SU-DHL-6 (cell line): Measurements from ENCODE around the gene ALK.

Experiments
- EZH2phosphoT487 ChIP-seq: fragments of 200-600 bp; sonication (generic), shearing (Covaris generic); conservative IDR thresholded peaks from 2 replicates; pipeline ENCODE4 v1.6.1; 2018; ENCODE audit warnings: mild to moderate bottlenecking, antibody characterized with exemption, low read length, moderate library complexity, mixed read lengths
- TF ChIP-seq, protein P1 (sequence below): fragments of 200-600 bp; sonication (generic); IDR thresholded peaks from one replicate; pipeline ENCODE4 v1.5.1; 2017; ENCODE audit warnings: antibody characterized with exemption, mild to moderate bottlenecking, low read length, moderate library complexity; ENCODE audit not compliant: insufficient read depth, poor library complexity, severe bottlenecking

DNA sequence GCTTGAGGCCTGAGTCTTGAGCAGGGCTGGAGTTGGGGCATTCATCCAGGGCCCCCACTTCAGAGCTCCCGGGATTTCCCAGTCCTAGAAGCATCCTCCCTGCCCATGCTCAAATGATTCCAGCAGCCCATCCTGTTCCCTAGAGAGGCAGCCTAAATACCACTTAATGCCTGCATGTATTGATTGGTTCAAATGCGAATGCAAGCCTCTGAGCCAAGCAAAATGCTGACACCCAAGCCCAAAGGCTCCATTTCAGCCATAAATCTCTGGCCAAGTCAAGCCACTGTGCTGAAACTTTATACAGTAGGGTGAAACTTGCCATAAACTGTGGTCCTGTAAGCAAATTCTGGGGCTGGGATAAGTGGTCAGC, 526.4 kb downstream of the ALK start:
- TF ChIP-seq, protein P1, sequence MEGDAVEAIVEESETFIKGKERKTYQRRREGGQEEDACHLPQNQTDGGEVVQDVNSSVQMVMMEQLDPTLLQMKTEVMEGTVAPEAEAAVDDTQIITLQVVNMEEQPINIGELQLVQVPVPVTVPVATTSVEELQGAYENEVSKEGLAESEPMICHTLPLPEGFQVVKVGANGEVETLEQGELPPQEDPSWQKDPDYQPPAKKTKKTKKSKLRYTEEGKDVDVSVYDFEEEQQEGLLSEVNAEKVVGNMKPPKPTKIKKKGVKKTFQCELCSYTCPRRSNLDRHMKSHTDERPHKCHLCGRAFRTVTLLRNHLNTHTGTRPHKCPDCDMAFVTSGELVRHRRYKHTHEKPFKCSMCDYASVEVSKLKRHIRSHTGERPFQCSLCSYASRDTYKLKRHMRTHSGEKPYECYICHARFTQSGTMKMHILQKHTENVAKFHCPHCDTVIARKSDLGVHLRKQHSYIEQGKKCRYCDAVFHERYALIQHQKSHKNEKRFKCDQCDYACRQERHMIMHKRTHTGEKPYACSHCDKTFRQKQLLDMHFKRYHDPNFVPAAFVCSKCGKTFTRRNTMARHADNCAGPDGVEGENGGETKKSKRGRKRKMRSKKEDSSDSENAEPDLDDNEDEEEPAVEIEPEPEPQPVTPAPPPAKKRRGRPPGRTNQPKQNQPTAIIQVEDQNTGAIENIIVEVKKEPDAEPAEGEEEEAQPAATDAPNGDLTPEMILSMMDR, result no peak
- no peak for TF ChIP-seq EZH2phosphoT487
